ENCODE data around the gene SPRED2.

SPRED2 gene

GRCh38 chr2:65432227-65433190 is at the start of gene SPRED2:
TSS of gene SPRED2 (minus strand) at chr2:65432599. CDS start at chr2:65431987, 612 bp downstream.
- peak; percentile 85 for DNase-seq

GRCh38 chr2:65481961-65482360 is 49.6 kb upstream of the SPRED2 start:
- DNase-seq = no peak

- no peak for DNase-seq
Measured at GRCh38 chr2:65479524-65479923, 47.1 kb upstream of the SPRED2 start.

GRCh38 chr2:65478498-65479135 is 46.2 kb upstream of the SPRED2 start:
- no peak for DNase-seq

- DNase-seq = no peak
Measured at GRCh38 chr2:65477590-65477989, 45.2 kb upstream of the SPRED2 start.

GRCh38 chr2:65476778-65477177 is 44.4 kb upstream of the SPRED2 start:
- no peak for DNase-seq

GRCh38 chr2:65475000-65475399 is 42.6 kb upstream of the SPRED2 start:
- no peak for DNase-seq

GRCh38 chr2:65473045-65473444 is 40.6 kb upstream of the SPRED2 start:
- no peak for DNase-seq

- DNase-seq = no peak
Measured at GRCh38 chr2:65471409-65471808, 39.0 kb upstream of the SPRED2 start.

GRCh38 chr2:65466551-65466950 is 34.2 kb upstream of the SPRED2 start:
- DNase-seq = no peak

GRCh38 chr2:65465857-65466256 is 33.5 kb upstream of the SPRED2 start:
- no peak for DNase-seq

GRCh38 chr2:65465124-65465523 is 32.7 kb upstream of the SPRED2 start:
- DNase-seq = no peak

GRCh38 chr2:65464604-65465003 is 32.2 kb upstream of the SPRED2 start:
- DNase-seq = no peak

GRCh38 chr2:65458999-65459398 is 26.6 kb upstream of the SPRED2 start:
- DNase-seq = no peak

- DNase-seq = no peak
Measured at GRCh38 chr2:65456886-65457285, 24.5 kb upstream of the SPRED2 start.

- DNase-seq = no peak
Measured at GRCh38 chr2:65456064-65456463, 23.7 kb upstream of the SPRED2 start.

GRCh38 chr2:65453916-65454315 is 21.5 kb upstream of the SPRED2 start:
- no peak for DNase-seq

- DNase-seq = no peak
Measured at GRCh38 chr2:65452150-65452895, 19.9 kb upstream of the SPRED2 start.

GRCh38 chr2:65450810-65451209 is 18.4 kb upstream of the SPRED2 start:
- DNase-seq = no peak

GRCh38 chr2:65450393-65450792 is 18.0 kb upstream of the SPRED2 start:
- DNase-seq = no peak

- no peak for DNase-seq
Measured at GRCh38 chr2:65443509-65444186, 11.2 kb upstream of the SPRED2 start.

GRCh38 chr2:65442420-65443020 is 10.1 kb upstream of the SPRED2 start:
- no peak for DNase-seq

Data from activated CD4-positive, alpha-beta T cell treated with anti-CD3 and anti-CD28 coated beads, Interleukin-10, Interleukin-2, amounts not matched to agents 100 ng/mL and 50 ng/mL, durations not matched to agents 16 hours and 8 hours (primary cell).